ENCODE measurements around the gene DMC1.
"Not testable (repeated sequence)": the region's sequence is repeated elsewhere in the genome, so short reads cannot be mapped to it uniquely, and the experiment has no call there.

Gene DMC1

GRCh38 chr22:38470179-38470578 is 99.8 kb downstream of the DMC1 start:
- DNase-seq (ENCODE audit: low read depth in 1 of 2, low spot score in 1 of 2): not testable (repeated sequence)

DNA sequence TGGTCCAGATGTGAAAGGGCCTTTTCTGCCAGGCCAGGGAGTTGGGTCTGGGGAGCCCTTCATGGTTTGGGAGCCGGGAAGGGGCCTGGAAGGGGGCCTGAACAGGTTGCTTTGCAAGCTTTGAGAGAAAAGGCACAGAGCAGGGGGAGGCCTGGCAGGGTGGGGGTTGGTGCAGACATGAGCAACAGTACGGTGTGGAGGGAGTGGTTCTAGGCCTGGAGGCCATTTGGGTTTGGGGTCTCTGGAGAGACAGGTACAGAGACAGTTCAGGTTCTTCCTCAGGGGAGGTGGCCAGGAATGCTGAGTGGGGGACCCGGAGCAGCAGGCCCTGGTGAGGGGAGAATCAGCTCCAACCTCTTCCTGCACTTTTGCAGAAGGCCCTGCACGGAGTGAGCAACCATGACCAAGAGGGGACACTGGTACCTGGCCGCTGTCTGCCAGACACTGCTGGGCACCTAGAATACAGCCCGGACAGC is 100.6 kb downstream of the DMC1 start:
- DNase-seq (ENCODE audit: low read depth in 1 of 2, low spot score in 1 of 2): no peak

Measured in activated CD4-positive, alpha-beta T cell treated with anti-CD3 and anti-CD28 coated beads, Interleukin-2, amount 50 U/mL, for 24 hours (primary cell).